ENCODE data around the gene FCRL1.

- TF ChIP-seq PKNOX1 (IDR thresholded peaks at IDR 0.05) = no peak
- TF ChIP-seq BHLHE40 (IDR thresholded peaks at IDR 0.05; ENCODE audit: borderline replicate concordance) = no peak
- TF ChIP-seq FOXM1 (IDR thresholded peaks at IDR 0.05; ENCODE audit: borderline replicate concordance) = no peak
- TF ChIP-seq FOXA1 (IDR thresholded peaks at IDR 0.05) = no peak
Measured at GRCh38 chr1:157852476-157852875, 32.6 kb upstream of the FCRL1 start.
